ENCODE results near the gene HOXA9. TPM values are rescaled to one million over a fixed set of nuclear protein-coding genes. Genes with fewer than 3 reads are reported as not detected.
A peak's percentile ranks its signal among the peaks of the same experiment; 100 is the strongest.

HOXA9 gene
- total RNA-seq, 1 donor from 2014 or later = 0.80 TPM

GRCh38 chr7:27207348-27207985 lies 42.1 kb upstream of the HOXA9 start:
- Mint-ChIP-seq H3K9me3 (ENCODE audit: unreplicated experiment) (no peaks in the 10 kb centered on the region), H3K36me3 (ENCODE audit: low read depth, unreplicated experiment) (no peaks in the 10 kb centered on the region), H3K27me3 (ENCODE audit: unreplicated experiment) (peaks cover 29% of the 10 kb centered on the region), H3K4me1 (ENCODE audit: unreplicated experiment) (peaks cover 12% of the 10 kb centered on the region), H3K4me3 (ENCODE audit: unreplicated experiment) (no peak overlapping the region), H3K27ac (ENCODE audit: unreplicated experiment) (no peak overlapping the region)
- DNase-seq (ENCODE audit: low spot score) = no peak
- TF ChIP-seq CTCF (IDR thresholded peaks at IDR 0.05; ENCODE audit: unreplicated experiment) = no peak

DNA sequence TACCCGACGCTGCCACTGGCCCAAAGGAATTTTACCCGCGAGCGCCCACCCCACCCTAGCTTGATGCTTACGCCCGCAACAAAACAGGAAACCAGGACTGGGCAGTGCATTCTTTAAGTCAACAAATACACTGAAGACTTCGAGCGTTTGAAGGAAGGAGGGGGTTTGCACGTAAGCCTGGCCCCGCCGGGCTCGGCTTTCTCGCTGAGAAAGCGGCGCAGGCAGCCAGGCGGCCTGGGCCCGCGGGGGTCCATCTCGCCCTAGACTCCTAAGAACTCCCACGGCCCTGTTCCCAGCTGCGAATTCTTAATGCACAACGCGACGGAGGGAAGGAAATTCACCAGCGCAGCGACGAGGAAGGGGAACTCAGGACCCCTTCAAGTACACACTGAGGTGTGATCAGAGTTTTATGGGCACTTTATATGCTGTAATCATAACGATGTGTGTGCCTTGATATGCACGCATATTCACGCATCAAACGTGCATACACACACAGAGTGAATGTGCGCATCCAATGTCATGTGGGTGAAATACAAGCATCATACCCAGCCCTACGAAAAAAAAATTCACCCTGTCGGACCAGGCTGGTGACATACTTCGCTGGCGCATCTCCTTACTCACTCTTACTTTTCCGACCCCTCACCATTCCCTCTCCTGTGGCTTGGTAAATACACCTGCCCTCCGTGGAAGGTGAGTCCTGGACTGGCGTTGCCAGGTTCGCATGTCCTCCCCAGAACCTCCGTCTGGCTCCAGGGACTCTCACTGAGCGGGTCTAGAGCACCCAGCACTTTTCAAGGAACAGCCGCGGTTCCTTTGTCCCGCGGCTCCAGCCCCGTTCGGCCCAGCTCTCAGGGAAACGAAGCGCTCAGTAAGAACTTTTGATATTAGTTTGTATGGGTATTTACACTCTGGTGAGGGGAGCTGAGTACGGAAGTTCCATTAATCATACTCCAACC lies 40.3 kb upstream of the HOXA9 start:
- H3K9me3 Mint-ChIP-seq (ENCODE audit: unreplicated experiment) = no peaks in the 10 kb centered on the region
- H3K27ac Mint-ChIP-seq (ENCODE audit: unreplicated experiment) = no peak overlapping the region
- H3K36me3 Mint-ChIP-seq (ENCODE audit: low read depth, unreplicated experiment) = no peaks in the 10 kb centered on the region

DNA sequence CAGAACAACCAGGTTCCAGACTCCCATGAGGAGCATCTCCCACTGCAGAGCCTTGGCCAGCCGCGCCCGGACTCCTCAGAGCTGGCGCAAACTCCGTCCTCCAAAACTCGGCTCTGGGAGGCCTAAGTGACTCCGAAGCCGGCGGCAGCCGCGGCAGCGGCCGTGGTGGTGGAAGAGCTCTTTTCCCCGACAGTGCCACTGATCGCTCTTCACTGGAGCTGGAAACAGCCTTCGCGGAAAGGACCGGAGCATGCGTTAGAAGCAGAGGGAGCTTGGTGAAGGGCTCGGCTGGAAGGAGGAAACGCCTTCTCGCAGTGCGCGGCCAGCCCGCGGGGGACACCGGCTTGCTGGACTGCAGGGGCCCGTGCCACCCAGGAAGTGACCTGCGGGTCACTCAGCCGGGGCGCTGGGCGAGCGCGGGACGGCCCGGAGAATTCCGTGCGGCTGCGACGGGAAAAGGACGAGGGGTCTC lies 39.5 kb upstream of the HOXA9 start:
- H3K27ac Mint-ChIP-seq (ENCODE audit: unreplicated experiment) = no peak overlapping the region
- H3K27me3 Mint-ChIP-seq (ENCODE audit: unreplicated experiment) = peaks cover 24% of the 10 kb centered on the region
- TF ChIP-seq CTCF (IDR thresholded peaks at IDR 0.05; ENCODE audit: unreplicated experiment) = no peak
- no peak overlapping the region for H3K4me3 Mint-ChIP-seq (ENCODE audit: unreplicated experiment)
- H3K36me3 Mint-ChIP-seq (ENCODE audit: low read depth, unreplicated experiment) = no peaks in the 10 kb centered on the region
- H3K4me1 Mint-ChIP-seq (ENCODE audit: unreplicated experiment) = peaks cover 32% of the 10 kb centered on the region
- no peak for DNase-seq (ENCODE audit: low spot score)
- H3K9me3 Mint-ChIP-seq (ENCODE audit: unreplicated experiment) = no peaks in the 10 kb centered on the region

More for the DNA sequence above, 40.3 kb upstream of the HOXA9 start:
- no peak for DNase-seq (ENCODE audit: low spot score)
- peaks cover 25% of the 10 kb centered on the region for H3K27me3 Mint-ChIP-seq (ENCODE audit: unreplicated experiment)
- peaks cover 28% of the 10 kb centered on the region for H3K4me1 Mint-ChIP-seq (ENCODE audit: unreplicated experiment)
- no peak for TF ChIP-seq CTCF (IDR thresholded peaks at IDR 0.05; ENCODE audit: unreplicated experiment)
- H3K4me3 Mint-ChIP-seq (ENCODE audit: unreplicated experiment) = peak overlapping the region; percentile 70

- Mint-ChIP-seq H3K4me3 (ENCODE audit: unreplicated experiment) (peak overlapping the region; percentile 21), H3K27me3 (ENCODE audit: unreplicated experiment) (peaks cover 20% of the 10 kb centered on the region), H3K27ac (ENCODE audit: unreplicated experiment) (no peak overlapping the region), H3K9me3 (ENCODE audit: unreplicated experiment) (no peaks in the 10 kb centered on the region), H3K36me3 (ENCODE audit: low read depth, unreplicated experiment) (no peaks in the 10 kb centered on the region), H3K4me1 (ENCODE audit: unreplicated experiment) (peaks cover 32% of the 10 kb centered on the region)
- DNase-seq (ENCODE audit: low spot score) = no peak
- no peak for TF ChIP-seq CTCF (IDR thresholded peaks at IDR 0.05; ENCODE audit: unreplicated experiment)
Measured at GRCh38 chr7:27203964-27204594, 38.7 kb upstream of the HOXA9 start.
